NT2/D1 (cell line): ENCODE results near the gene MPST.

ENCODE experiments used
- DNase-seq: peaks from one replicate; pipeline ENCODE4 v3.0.0-alpha.2; 2011; ENCODE audit warnings: low read depth, low spot score
- H3K27me3 ChIP-seq: 2 replicates; pipeline ENCODE4 v1.6.0; 2011; ENCODE audit warnings: mild to moderate bottlenecking; ENCODE audit not compliant: insufficient read length, insufficient read depth
- H3K36me3 ChIP-seq: 2 replicates; pipeline ENCODE4 v1.6.1; 2011; ENCODE audit warnings: mild to moderate bottlenecking, low read length, mixed read lengths; ENCODE audit not compliant: insufficient read depth, insufficient read length
- H3K4me1 ChIP-seq: 2 replicates; pipeline ENCODE4 v1.5.1; 2011; ENCODE audit not compliant: insufficient read depth, insufficient read length
- H3K4me3 ChIP-seq: 2 replicates; pipeline ENCODE4 v1.5.1; 2011; ENCODE audit warnings: low read depth; ENCODE audit not compliant: insufficient read length
- H3K9ac ChIP-seq: 2 replicates; pipeline ENCODE4 v1.6.0; 2011; ENCODE audit warnings: low read depth; ENCODE audit not compliant: insufficient read length
- H3K9me3 ChIP-seq: 2 replicates; pipeline ENCODE4 v1.5.1; 2011; ENCODE audit warnings: mild to moderate bottlenecking, low read length; ENCODE audit not compliant: insufficient read depth
- SUZ12 ChIP-seq: IDR thresholded peaks from 2 replicates; pipeline ENCODE4 v1.6.1; 2011; ENCODE audit not compliant: insufficient read length, insufficient read depth; ENCODE audit errors: extremely low read depth
- YY1 ChIP-seq: IDR thresholded peaks from 2 replicates; pipeline ENCODE4 v1.6.1; 2011; ENCODE audit not compliant: insufficient read length, insufficient read depth
- ZNF274 ChIP-seq: IDR thresholded peaks from 2 replicates; pipeline ENCODE4 v1.6.1; 2011; ENCODE audit warnings: mild to moderate bottlenecking, low read depth, low read length

The MPST gene

DNA sequence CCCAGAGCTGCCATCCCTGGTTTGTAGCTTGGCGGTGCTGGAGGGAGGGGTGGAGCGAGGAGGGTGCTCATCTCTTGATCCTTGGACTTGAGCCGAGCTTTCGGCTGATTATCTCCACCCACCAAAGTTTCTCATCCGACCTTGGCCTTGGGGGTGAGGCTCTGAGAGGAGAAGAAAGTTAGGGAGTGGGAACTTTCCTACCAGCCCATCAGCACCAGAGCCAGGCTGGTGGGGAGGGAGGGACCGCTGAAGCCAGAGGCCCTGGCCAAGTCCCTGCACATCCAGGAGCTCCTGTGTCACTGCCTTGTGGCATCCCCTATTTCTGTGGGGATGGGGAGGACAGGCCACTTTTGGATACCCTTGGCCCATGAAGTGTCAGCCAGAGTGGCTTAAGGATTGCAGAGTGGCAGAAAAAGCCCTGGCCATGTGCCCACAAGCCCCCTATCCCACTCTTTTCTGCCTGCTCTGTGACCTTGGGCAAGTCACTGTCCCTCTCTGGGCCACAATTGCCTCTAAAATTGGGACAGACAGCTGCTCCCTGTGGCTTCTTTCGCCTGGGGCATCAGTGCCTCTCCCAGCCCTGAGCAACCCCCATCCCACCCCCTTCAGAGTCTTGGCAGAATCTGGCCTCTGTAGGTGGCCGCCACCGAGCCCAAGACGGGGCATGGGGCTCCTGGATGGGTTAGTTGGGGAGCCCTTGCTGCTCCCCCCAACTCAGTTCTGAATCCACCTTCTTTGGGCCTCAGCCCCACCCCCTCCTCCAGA is 42.3 kb downstream of the MPST start:
- H3K36me3 ChIP-seq: peaks cover 43% of the 10 kb centered on the region
- no peak for DNase-seq
- no peak for TF ChIP-seq SUZ12
- TF ChIP-seq YY1: no peak
- no peaks in the 10 kb centered on the region for H3K9me3 ChIP-seq
- H3K4me3 ChIP-seq: no peak overlapping the region
- peaks cover 21% of the 10 kb centered on the region for H3K4me1 ChIP-seq
- H3K9ac ChIP-seq: no peak overlapping the region
- peaks cover 11% of the 10 kb centered on the region for H3K27me3 ChIP-seq

DNA sequence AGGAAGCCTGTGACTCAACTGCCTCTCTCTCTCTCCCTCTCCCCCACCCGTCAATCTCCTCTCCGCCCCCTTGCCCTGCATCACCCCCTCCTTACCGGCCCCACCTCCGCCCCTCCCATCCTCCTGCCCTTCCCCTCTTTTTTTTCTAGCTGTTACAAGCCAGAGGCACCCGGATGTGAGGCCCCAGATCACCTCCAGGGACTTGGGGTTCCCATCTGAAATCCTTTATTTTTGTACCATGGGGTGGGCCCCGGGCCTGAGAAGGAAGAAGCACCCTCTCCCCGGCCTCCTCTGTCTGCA is 42.8 kb downstream of the MPST start:
- no peak for DNase-seq
- no peak for TF ChIP-seq ZNF274
- TF ChIP-seq YY1: no peak
- no peak for TF ChIP-seq SUZ12
- peaks cover 38% of the 10 kb centered on the region for H3K36me3 ChIP-seq

DNA sequence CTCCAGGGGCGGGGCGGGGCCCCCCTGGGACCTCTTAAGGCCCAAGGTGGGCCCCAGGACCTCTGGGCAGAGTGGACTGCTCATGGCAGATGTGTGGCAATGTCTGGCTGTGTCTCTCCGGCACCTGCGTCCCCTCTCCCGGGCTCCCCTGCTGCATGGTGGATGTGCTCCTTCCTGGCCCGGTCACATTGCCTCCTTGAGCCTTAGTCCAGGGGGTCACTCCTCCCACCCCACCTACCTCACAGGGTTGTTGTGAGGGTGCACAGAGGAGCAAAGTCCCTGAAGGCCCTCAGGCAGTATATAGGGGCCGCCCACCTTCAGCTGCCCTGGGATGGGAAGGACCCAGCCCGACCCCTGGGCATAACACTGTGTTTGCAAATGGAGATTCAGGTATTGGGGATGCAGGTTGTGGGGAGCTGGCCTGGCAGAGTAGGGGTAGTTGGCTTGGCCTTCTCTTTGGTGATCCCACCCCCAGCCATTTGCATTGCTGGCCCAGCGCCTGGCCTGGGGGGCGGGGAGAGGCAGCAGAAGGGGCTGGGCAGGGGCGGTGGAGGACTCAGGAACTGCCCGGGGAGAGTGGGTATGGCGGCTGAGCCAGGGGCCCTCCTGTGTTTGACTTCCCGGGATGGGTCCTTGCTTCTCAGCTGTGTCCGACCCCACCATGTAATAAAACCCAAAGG is 43.3 kb downstream of the MPST start:
- Histone ChIP-seq H3K4me3 (no peak overlapping the region), H3K27me3 (peaks cover 18% of the 10 kb centered on the region), H3K9me3 (no peaks in the 10 kb centered on the region), H3K9ac (peak overlapping the region; percentile 26), H3K36me3 (peaks cover 33% of the 10 kb centered on the region), H3K4me1 (peaks cover 21% of the 10 kb centered on the region)
- no peak for TF ChIP-seq YY1
- TF ChIP-seq ZNF274: no peak
- TF ChIP-seq SUZ12: no peak
- no peak for DNase-seq

More for the DNA sequence above, 42.8 kb downstream of the MPST start:
- Histone ChIP-seq H3K4me3 (no peak overlapping the region), H3K27me3 (peaks cover 13% of the 10 kb centered on the region), H3K4me1 (peaks cover 21% of the 10 kb centered on the region), H3K9ac (no peak overlapping the region), H3K9me3 (no peaks in the 10 kb centered on the region)

DNA sequence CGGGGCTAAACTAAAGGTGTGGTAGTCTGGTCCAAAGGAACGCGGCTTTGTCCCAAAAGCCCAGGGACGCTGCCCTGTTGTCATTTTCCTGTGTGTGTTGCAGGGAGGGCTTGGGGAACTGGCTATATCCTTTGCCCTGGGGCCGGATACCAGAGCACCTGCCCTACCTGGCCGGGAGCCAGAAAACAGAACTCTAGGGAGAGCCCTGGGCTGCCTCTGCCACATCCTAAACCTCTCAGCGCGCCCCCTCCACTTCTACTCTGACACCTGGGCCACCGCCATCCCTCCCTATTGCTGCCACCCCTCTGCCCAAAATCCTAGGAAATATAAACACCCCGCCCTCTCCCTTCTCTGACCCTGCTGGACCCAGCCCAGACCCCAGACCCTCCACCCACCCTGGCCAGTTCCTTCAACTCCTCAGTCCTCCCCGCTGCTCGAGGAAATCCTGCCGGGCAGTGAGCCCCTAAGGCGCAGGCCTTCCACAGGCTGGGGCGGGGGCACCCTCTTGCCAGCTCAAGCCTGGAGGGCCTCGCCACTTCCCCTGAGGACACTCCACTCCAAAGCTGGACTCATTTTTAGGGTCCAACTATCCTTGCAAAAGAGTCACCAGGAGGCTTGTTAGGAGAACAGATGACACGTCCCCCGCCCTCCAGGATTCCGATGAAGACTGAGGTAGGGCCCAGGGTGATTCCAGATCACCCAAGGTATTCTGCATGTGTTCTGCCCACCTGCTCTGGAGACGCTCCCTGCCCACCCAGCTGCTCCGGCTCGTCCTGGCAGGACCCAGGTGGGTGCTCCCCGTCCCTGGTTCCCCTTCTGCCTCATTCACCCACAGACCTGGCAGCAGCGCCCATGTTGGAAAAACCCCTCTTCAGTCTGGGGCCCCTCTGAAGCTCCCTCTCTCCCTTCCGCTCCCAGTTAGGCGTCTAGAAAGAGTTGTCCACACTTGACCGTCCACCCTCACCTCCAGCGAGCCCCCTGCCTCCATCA is 44.2 kb downstream of the MPST start:
- Histone ChIP-seq H3K36me3 (peaks cover 24% of the 10 kb centered on the region), H3K4me1 (peaks cover 18% of the 10 kb centered on the region), H3K4me3 (no peak overlapping the region), H3K27me3 (peaks cover 27% of the 10 kb centered on the region), H3K9me3 (no peaks in the 10 kb centered on the region), H3K9ac (no peak overlapping the region)
- no peak for DNase-seq
- TF ChIP-seq ZNF274: no peak

DNA sequence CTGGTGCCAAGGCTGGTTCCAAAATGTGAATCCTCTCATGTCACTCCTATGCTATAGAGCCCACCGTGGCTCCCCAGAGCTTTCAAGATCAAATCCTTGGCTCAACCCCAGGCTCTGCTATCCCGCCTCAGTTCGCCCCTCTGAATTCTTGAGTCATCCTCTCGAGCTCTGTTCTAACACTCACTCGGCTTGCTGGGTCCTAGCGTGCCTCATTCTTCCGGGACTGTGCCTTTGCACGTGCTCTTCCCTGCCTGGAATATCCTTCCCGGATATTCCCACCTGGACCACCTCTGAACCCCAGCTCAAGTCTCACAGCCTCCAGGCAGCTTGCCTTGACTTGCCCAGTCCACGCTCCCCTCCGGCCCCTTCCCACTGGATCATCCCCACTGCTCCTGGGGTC is 45.0 kb downstream of the MPST start:
- TF ChIP-seq YY1 (no peak), ZNF274 (no peak), SUZ12 (no peak)
- Histone ChIP-seq H3K4me3 (no peak overlapping the region), H3K4me1 (peaks cover 18% of the 10 kb centered on the region), H3K9ac (no peak overlapping the region), H3K36me3 (peaks cover 16% of the 10 kb centered on the region), H3K9me3 (no peaks in the 10 kb centered on the region), H3K27me3 (peaks cover 35% of the 10 kb centered on the region)
- DNase-seq: no peak

DNA sequence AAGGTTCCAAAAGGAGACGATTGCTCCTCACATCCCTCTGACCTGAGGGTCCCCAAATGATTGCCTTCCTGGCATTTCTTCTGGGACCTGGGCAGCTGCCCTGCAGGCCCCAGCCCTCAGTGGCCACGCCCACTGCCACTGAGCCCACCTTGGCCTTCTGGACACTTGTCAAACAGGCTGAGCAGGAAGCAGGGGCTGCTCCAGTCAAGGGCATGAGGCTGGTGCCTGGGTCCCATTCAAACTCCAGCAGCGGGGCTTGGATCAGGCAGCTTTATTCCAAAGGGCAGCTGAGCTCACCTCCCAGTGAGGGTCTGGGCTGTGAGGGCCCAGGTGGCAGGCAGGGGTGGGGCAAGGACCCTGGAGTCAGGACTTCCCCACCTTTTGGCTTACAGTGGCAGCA is 45.6 kb downstream of the MPST start:
- H3K36me3 ChIP-seq: peaks cover 10% of the 10 kb centered on the region
- no peaks in the 10 kb centered on the region for H3K9me3 ChIP-seq
- no peak overlapping the region for H3K9ac ChIP-seq
- DNase-seq: no peak
- peaks cover 41% of the 10 kb centered on the region for H3K27me3 ChIP-seq
- peaks cover 18% of the 10 kb centered on the region for H3K4me1 ChIP-seq
- no peak overlapping the region for H3K4me3 ChIP-seq
- TF ChIP-seq SUZ12 (no peak), YY1 (no peak), ZNF274 (no peak)

DNA sequence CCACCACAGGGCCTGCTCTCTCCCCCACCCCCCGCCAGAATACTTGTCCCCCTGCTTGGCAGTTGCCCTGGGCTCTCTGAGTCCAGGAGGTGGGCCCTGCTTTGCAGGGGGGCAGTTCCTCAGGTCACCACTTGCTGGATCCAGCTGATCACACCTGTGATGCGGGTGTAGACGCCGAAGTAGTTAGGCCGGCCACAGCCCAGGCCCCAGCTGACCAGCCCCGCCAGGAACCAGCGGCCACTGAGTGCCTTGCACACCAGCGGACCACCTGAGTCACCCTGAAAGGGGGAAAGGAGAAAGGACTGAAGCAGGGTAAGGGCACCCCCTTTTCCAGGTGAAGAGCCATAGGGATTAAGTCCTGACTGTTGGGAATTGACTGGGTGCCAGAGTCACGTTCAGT is 46.4 kb downstream of the MPST start:
- H3K27me3 ChIP-seq: peaks cover 49% of the 10 kb centered on the region
- no peak for TF ChIP-seq ZNF274
- TF ChIP-seq SUZ12: no peak
- no peak for TF ChIP-seq YY1
- peaks cover 18% of the 10 kb centered on the region for H3K4me1 ChIP-seq
- no peak for DNase-seq
- no peaks in the 10 kb centered on the region for H3K9me3 ChIP-seq
- no peak overlapping the region for H3K4me3 ChIP-seq
- peaks cover 2% of the 10 kb centered on the region for H3K36me3 ChIP-seq
- H3K9ac ChIP-seq: no peak overlapping the region
